GM19193 (cell line): ENCODE data around the gene ZNF474.

ENCODE experiments used
- POLR2A ChIP-seq: IDR thresholded peaks from 4 replicates; pipeline ENCODE4 v1.6.1; 2011; ENCODE audit not compliant: insufficient read depth, insufficient read length; ENCODE audit errors: extremely low read depth

The ZNF474 gene

GRCh38 chr5:122110987-122111386 lies 18.4 kb upstream of the ZNF474 start:
- no peak for TF ChIP-seq POLR2A

DNA sequence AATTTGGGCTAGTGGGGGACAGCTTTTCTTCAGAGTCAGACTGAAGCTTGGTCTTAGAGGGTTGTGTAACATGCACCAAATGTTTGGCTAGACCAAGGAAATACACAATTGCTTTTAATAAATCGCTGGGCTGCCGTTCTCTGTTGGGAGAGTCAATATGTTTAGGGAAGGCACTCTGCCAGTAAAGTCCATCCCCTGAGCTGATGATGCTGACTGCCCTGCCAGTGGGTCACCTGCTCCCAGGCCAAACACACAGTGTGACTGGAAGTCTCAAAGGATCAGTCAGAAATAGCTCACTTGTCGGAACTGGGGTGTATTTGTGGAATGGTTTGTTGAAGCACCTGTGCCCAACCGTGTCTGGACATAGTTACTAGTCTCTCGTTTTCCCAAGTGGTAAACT lies 17.9 kb upstream of the ZNF474 start:
- TF ChIP-seq POLR2A, result no peak

- TF ChIP-seq POLR2A, result no peak
These were observed 17.3 kb upstream of the ZNF474 start for GRCh38 chr5:122112063-122112462.

- TF ChIP-seq POLR2A, result no peak
These were observed 16.4 kb upstream of the ZNF474 start for GRCh38 chr5:122112733-122113558.

DNA sequence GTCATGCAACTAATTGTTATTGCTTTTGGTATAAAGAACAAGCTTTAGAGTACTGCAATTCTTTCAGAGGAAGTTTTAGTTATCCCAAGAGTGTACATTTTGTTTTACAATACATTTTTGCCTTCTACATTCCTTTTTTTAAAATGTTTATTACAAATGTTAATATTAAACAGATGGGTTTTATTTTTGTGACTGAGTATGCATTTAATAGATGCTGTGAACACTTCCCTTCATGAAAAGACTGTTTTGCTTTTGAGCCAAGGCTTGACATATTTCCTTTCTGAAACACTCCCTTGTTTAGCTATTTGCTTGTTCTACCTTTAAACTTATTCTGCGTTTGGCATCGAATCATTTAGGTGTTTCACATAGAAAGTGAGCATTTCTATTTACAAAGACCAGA lies 14.8 kb upstream of the ZNF474 start:
- TF ChIP-seq POLR2A, result no peak

- TF ChIP-seq POLR2A, result no peak
These were observed 10.9 kb upstream of the ZNF474 start for GRCh38 chr5:122118356-122118948.

DNA sequence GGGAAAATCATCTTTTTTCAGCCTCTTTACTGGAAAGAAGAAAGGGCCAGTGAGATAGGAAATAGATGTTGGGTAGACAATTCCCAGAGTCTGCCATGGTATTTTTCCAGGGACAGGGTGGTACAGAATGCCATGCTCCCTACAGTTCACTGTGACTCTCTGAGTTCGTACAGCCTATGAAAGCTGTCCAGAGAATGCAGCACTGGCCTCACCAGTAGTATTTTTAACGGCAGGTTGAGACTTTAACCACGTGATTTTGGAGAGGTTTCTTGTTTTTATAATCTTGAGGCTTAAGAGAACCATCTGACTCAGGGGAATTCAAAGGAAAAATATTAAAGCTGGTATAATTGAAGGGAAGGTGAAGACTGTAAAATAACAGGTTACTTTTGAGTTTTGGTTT lies 10.1 kb upstream of the ZNF474 start:
- no peak for TF ChIP-seq POLR2A

- TF ChIP-seq POLR2A, result no peak
These were observed 8.9 kb upstream of the ZNF474 start for GRCh38 chr5:122120493-122120892.

GRCh38 chr5:122120957-122121356 lies 8.4 kb upstream of the ZNF474 start:
- no peak for TF ChIP-seq POLR2A

GRCh38 chr5:122121479-122122465 lies 7.6 kb upstream of the ZNF474 start:
- no peak for TF ChIP-seq POLR2A

GRCh38 chr5:122124766-122125165 lies 4.6 kb upstream of the ZNF474 start:
- TF ChIP-seq POLR2A, result no peak

DNA sequence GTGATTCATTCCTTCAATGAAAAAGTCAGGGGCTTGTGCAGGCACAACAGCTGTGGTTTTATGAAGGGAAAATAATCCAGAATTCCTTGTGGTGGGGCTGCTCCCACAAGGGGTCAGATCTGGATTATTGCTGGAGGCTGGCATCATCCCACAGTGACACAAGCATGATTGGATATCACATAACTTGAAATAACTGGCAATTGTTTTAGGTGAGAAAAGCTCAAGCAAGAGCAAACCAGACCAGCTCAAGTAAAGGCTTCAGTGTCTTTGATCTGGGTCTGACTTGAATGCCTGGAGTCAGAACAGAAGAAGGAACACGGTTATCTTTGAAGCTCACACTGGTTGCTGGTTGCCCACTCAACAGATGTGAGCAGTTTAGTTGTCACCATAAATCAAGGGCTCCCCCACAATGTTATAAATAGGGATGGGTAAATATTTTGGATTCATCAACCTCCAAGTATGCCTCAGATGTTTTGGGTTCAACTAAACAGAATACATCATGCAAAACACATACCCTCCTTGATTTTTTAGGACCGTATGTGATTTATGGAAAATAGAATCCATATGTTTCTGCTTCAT lies 3.1 kb upstream of the ZNF474 start:
- no peak for TF ChIP-seq POLR2A

GRCh38 chr5:122126756-122127321 lies 2.5 kb upstream of the ZNF474 start:
- TF ChIP-seq POLR2A, result no peak

GRCh38 chr5:122130152-122130551 lies 806 bp downstream of the ZNF474 start:
- no peak for TF ChIP-seq POLR2A
